Stimulated activated naive B cell treated with anti-CD40 and anti-IgM and Interleukin-4, amounts not matched to agents 10 μg/mL and 1 μg/mL and 100 μg/mL, for 72 hours (primary cell): ENCODE measurements around the gene CCDC12.

Experiments
- ATAC-seq, 2 donors: fragments of 150-1000 bp; cut with Tn5 transposase; replicated peaks; 2 replicates each; pipeline ENCODE4 v1.10.0; 2021; ENCODE audit warnings: moderate library complexity in 1 of 2
- DNase-seq: peaks from one replicate; pipeline ENCODE4 v3.0.0; 2021
- H3K27ac Mint-ChIP-seq: one replicate; pipeline ENCODE4 v1.8.0; 2022; ENCODE audit warnings: mild to moderate bottlenecking, mixed read lengths
- H3K27me3 Mint-ChIP-seq, 2 donors: one replicate each; pipeline ENCODE4 v1.8.0; 2022; ENCODE audit warnings: mixed read lengths in 2 of 2
- H3K36me3 Mint-ChIP-seq, 2 donors: one replicate each; pipeline ENCODE4 v1.8.0; 2022; ENCODE audit warnings: mixed read lengths in 2 of 2, mild to moderate bottlenecking in 1 of 2
- H3K4me1 Mint-ChIP-seq, 2 donors: one replicate each; pipeline ENCODE4 v1.8.0; 2022; ENCODE audit warnings: mixed read lengths in 2 of 2, mild to moderate bottlenecking in 1 of 2
- H3K4me3 Mint-ChIP-seq, 2 donors: one replicate each; pipeline ENCODE4 v1.8.0; 2022; ENCODE audit warnings: mild to moderate bottlenecking in 2 of 2, mixed read lengths in 2 of 2, moderate library complexity in 1 of 2
- H3K9me3 Mint-ChIP-seq, 2 donors: one replicate each; pipeline ENCODE4 v1.8.0; 2022; ENCODE audit warnings: mixed read lengths in 2 of 2, mild to moderate bottlenecking in 1 of 2

CCDC12 gene

GRCh38 chr3:46880884-46881595, 95.5 kb downstream of the CCDC12 start:
- Mint-ChIP-seq H3K36me3 (no peaks in the 10 kb centered on the region), H3K27ac (no peak overlapping the region), H3K4me1 (peaks cover 4 to 19% of the 10 kb centered on the region in 2 donors), H3K27me3 (peaks cover 51 to 59% of the 10 kb centered on the region in 2 donors), H3K4me3 (peak overlapping the region in 1 of 2 donors; percentile 47), H3K9me3 (no peaks in the 10 kb centered on the region)
- DNase-seq, result no peak
- no peak for ATAC-seq

GRCh38 chr3:46878781-46879436, 97.6 kb downstream of the CCDC12 start:
- Mint-ChIP-seq H3K27me3 (peaks cover 30 to 37% of the 10 kb centered on the region in 2 donors), H3K9me3 (no peaks in the 10 kb centered on the region), H3K4me3 (no peak overlapping the region), H3K4me1 (peaks cover 12 to 30% of the 10 kb centered on the region in 2 donors), H3K36me3 (no peaks in the 10 kb centered on the region), H3K27ac (no peak overlapping the region)
- no peak for DNase-seq
- no peak for ATAC-seq

GRCh38 chr3:46877406-46878125, 99.0 kb downstream of the CCDC12 start, which contains the start of gene PTH1R:
TSS of gene PTH1R (plus strand) at chr3:46877721. CDS start at chr3:46883560, 5,839 bp downstream.
- no peak within 1 kb of the TSS for H3K4me3 Mint-ChIP-seq
- ATAC-seq, result no peak
- no peaks in the 10 kb centered on the region for H3K9me3 Mint-ChIP-seq
- H3K27me3 Mint-ChIP-seq, result peaks cover 22 to 28% of the 10 kb centered on the region in 2 donors
- H3K27ac Mint-ChIP-seq, result no peak within 1 kb of the TSS
- H3K36me3 Mint-ChIP-seq, result no peaks in the 10 kb centered on the region
- H3K4me1 Mint-ChIP-seq, result peaks cover 21 to 35% of the 10 kb centered on the region in 2 donors
- DNase-seq, result no peak

- H3K27ac Mint-ChIP-seq, result no peak overlapping the region
- no peak overlapping the region for H3K4me3 Mint-ChIP-seq
- DNase-seq (no peak), ATAC-seq (no peak)
- H3K36me3 Mint-ChIP-seq, result no peaks in the 10 kb centered on the region
- H3K27me3 Mint-ChIP-seq, result peaks cover 17 to 21% of the 10 kb centered on the region in 2 donors
- peaks cover 20 to 33% of the 10 kb centered on the region in 2 donors for H3K4me1 Mint-ChIP-seq
- no peaks in the 10 kb centered on the region for H3K9me3 Mint-ChIP-seq
Observed at GRCh38 chr3:46876313-46877300, 99.9 kb downstream of the CCDC12 start.

DNA sequence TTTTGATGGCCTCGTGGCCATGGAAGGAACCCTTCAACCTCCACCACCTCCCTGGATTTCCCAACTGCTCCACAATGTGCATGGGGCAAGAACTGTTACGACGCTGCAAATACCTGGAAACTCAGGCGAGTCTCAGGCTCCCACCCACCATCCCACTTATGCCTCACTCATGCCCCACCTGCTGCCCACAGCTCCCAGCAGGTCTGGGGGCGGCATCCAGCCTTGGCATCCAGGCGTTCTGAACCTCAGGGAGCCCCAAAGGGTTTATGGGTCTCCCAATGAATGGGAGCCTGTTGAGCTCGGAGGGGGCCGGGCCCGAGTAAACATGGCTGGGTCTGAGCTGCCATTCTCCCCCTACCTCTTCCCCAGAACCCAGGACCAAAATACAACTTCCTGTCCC, 101.0 kb downstream of the CCDC12 start:
- H3K9me3 Mint-ChIP-seq, result no peaks in the 10 kb centered on the region
- peaks cover 7 to 18% of the 10 kb centered on the region in 2 donors for H3K27me3 Mint-ChIP-seq
- H3K27ac Mint-ChIP-seq, result no peak overlapping the region
- DNase-seq, result no peak
- peaks cover 20 to 36% of the 10 kb centered on the region in 2 donors for H3K4me1 Mint-ChIP-seq
- no peak for ATAC-seq
- H3K36me3 Mint-ChIP-seq, result no peaks in the 10 kb centered on the region
- H3K4me3 Mint-ChIP-seq, result no peak overlapping the region

DNA sequence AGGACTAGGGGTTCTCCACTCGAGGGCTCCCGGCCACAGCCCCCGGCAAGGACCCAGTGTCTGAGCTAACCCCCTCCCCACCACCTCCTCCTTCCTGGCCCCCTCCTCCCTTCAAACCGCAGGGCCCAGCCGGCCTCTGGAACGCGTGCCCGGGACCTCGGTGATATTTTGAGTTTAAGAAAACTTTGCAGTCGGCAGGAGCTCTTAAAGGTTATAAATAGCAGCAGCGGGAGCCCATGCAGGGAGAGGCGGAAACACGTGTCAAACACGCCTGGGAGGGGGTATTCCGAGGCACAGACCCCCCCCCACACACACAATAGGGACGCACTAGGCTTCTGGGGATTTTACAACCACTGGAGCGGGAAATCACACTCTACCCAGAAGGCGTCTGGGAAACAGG, 102.1 kb downstream of the CCDC12 start:
- Mint-ChIP-seq H3K27ac (no peak overlapping the region), H3K9me3 (no peaks in the 10 kb centered on the region), H3K36me3 (no peaks in the 10 kb centered on the region), H3K4me1 (peaks cover 20 to 36% of the 10 kb centered on the region in 2 donors), H3K4me3 (no peak overlapping the region), H3K27me3 (peaks cover 7 to 13% of the 10 kb centered on the region in 2 donors)
- ATAC-seq (peak in 1 of 2 donors; percentile 23), DNase-seq (no peak)

GRCh38 chr3:46873521-46873920, 103.0 kb downstream of the CCDC12 start:
- H3K27ac Mint-ChIP-seq, result no peak overlapping the region

More at GRCh38 chr3:46873521-46873920, 103.0 kb downstream of the CCDC12 start:
- Mint-ChIP-seq H3K4me3 (no peak overlapping the region), H3K4me1 (peaks cover 20 to 32% of the 10 kb centered on the region in 2 donors), H3K36me3 (no peaks in the 10 kb centered on the region), H3K27me3 (peaks cover 10 to 22% of the 10 kb centered on the region in 2 donors), H3K9me3 (no peaks in the 10 kb centered on the region)
- peak; percentile 35 to 47 for ATAC-seq
- no peak for DNase-seq
